Omental fat pad (tissue), 4 donors: ENCODE results near the gene LRFN5. TPM values are rescaled to one million over a fixed set of nuclear protein-coding genes. Genes with fewer than 3 reads are reported as not detected.

Experiments used
- ATAC-seq: fragments of 150-250 bp; one replicate; pipeline ENCODE4 v1.9.1; 2016; ENCODE audit warnings: mild to moderate bottlenecking, moderate library complexity; ENCODE audit not compliant: low FRiP score
- DNase-seq: peaks from one replicate; pipeline ENCODE4 v3.0.0-alpha.2; 2019; ENCODE audit warnings: low spot score
- total RNA-seq, 4 donors: library from RNA; depleted of rRNA; stranded (reverse); fragments of >200 nt; gene quantifications; one replicate each; pipeline ENCODE4 v1.1.0, GENCODE V29; 2016
- TF ChIP-seq, protein P1 (sequence below), 3 donors: fragments of 450-650 bp; IDR thresholded peaks; one replicate each; pipeline ENCODE4 v1.5.1; 2016 to 2017; ENCODE audit warnings: antibody characterized with exemption in 3 of 3, mild to moderate bottlenecking in 3 of 3, moderate library complexity in 2 of 3

The LRFN5 gene
- total RNA-seq, 4 donors from 2014 or later: 2.4 to 7.3 (median 6.0) TPM

DNA sequence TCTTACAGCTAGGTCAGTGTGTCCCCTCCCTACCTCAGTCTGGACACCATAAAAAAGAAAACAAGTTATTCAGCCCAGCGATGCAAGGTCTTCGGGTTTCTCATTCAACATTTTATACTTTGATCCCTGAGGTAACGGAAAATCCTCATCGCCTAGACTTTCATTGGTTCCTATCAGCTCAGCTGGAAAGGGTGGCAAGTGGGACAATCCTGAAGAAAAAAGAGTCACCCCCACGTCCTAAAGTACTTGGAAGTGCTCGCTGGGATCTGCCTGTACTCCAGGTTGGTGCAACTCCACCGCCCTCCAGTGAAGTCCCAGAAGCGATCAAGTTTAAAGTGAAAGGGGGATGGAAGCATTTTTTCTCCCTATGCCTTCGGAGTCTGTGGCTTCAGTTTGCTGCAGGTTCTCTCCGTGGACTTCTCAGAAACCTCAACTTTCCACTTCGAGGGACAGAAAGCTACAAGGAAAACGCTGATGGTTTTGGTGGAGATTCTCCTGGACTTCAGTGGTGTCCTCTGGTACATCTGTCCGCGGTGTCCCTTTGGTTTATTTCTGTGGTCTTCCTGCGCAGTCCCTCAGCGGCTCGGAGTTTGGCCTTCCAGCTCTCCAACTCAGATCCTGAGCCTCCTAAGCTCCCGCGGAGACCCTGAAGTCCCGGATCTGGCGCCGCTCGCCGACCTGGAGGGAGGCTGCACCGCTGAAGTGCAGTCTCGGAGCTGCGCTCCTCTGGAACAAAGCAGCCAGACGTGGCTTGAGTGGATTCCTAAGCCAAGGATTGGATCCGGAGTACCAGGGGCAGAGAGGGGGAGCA lies 1.8 kb upstream of the LRFN5 start:
- TF ChIP-seq, protein P1, sequence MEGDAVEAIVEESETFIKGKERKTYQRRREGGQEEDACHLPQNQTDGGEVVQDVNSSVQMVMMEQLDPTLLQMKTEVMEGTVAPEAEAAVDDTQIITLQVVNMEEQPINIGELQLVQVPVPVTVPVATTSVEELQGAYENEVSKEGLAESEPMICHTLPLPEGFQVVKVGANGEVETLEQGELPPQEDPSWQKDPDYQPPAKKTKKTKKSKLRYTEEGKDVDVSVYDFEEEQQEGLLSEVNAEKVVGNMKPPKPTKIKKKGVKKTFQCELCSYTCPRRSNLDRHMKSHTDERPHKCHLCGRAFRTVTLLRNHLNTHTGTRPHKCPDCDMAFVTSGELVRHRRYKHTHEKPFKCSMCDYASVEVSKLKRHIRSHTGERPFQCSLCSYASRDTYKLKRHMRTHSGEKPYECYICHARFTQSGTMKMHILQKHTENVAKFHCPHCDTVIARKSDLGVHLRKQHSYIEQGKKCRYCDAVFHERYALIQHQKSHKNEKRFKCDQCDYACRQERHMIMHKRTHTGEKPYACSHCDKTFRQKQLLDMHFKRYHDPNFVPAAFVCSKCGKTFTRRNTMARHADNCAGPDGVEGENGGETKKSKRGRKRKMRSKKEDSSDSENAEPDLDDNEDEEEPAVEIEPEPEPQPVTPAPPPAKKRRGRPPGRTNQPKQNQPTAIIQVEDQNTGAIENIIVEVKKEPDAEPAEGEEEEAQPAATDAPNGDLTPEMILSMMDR (IDR thresholded peaks at IDR 0.05): no peak
- DNase-seq: no peak
- peak; percentile 43 for ATAC-seq

DNA sequence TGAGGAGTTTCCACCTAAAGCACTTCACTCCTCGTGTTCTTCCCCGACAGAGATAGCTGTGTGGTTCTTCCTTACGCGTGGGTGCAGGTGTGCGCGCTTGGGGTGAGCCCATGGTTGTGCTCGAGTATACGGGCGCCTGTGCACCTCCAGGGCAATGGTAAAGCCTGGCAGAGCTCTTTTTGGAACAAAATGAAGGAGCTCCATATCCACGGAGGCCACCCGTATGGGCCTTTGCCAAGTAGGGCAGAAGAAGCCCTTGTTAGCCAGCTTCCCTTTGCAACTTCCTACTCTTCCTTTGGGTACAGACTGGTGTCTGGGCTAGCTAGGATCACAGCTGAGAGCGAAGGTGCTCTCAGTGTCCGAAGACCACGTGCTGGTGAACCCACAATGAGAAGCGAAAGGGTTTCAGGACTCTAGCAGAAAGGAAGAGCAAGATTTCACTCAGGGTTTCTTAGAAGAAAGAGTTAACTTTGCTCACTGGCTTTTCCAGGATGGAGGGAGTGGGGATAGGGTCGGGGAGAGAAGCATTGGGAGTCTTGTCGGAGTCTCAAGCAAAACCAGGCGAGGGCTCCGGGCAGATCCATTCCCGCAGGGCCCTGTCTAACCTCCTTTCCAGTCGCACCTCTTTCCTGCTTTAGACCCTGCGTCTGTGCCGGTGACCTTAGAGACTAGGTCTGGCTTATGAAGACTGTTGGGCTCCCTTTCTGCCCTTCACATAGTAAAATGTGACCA lies 960 bp upstream of the LRFN5 start:
- ATAC-seq (peak; percentile 30), DNase-seq (no peak)
- TF ChIP-seq, protein P1 (IDR thresholded peaks at IDR 0.05): no peak

DNA sequence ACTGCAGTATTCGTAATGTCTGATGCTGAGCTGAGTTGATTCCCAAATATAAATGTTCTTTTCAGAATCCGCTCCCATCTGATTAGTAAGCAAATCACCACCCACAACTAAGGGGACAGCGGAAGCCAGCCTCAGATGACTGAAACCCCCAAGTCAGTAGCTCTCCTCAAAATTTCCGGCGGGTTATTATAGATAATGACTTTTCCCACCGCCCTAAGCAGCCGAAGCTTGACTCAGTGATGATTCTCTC lies 469 bp upstream of the LRFN5 start:
- ATAC-seq (no peak), DNase-seq (no peak)
- TF ChIP-seq, protein P1 (IDR thresholded peaks at IDR 0.05): no peak

DNA sequence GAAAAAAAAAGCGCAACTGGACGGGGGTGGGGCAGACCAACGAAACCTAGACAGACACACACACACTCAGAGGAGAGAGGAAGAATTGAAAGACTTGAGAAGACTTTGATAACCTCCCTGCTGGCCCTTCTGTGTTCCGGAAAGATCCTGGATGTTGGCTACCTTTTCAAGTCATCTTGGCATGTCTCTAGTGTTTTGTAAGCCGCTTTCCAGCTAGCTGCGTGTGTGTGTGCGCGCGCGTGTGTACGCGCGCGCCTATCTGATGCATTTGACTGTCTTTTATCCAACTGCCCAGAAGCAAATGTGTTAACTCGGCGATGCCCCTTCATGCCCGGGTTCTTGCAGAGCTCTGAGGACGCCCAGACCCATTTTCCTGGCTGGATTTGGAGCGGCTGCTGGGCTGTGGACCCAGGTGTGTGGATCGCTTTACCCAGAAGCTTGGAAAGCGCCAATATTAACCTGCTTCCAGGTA lies 664 bp downstream of the LRFN5 start:
- no peak for DNase-seq
- TF ChIP-seq, protein P1 (IDR thresholded peaks at IDR 0.05): no peak
- peak; percentile 11 for ATAC-seq

DNA sequence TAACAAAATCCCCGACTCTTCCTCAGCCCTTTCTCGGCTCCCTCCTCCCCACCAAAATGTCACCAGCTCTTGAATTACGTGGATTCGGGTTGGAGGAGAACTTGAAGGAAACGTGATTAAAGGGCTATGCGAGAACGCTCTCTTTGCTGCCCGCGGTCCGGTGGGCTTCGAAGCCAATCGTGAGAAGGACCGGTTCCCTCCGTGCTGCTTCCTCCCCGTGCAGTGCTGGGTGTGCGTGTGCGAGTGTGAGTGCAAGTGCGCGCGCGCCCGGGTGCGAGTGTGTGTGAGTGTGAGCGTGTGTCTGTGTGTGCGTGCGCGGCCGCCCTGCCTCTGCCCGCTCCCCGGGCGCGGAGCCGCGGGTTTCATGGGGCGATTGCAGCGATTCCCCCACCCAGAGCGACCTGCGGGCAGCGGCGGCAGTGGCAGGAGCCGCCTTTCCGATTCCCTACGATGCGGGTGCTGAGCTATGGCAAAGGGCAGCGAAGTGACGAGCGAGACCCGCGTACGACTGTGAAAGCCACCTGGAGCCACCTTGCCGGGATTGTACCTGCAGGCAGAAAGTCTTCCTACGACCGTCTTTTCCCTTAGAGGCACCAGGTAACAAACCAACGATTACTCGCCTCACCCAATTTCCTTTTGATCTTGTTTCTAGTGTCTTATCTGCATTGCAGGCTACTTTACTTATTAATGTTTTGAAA lies 1.4 kb downstream of the LRFN5 start:
- ATAC-seq (no peak), DNase-seq (peak; percentile 22)
- TF ChIP-seq, protein P1 (IDR thresholded peaks at IDR 0.05): no peak

DNA sequence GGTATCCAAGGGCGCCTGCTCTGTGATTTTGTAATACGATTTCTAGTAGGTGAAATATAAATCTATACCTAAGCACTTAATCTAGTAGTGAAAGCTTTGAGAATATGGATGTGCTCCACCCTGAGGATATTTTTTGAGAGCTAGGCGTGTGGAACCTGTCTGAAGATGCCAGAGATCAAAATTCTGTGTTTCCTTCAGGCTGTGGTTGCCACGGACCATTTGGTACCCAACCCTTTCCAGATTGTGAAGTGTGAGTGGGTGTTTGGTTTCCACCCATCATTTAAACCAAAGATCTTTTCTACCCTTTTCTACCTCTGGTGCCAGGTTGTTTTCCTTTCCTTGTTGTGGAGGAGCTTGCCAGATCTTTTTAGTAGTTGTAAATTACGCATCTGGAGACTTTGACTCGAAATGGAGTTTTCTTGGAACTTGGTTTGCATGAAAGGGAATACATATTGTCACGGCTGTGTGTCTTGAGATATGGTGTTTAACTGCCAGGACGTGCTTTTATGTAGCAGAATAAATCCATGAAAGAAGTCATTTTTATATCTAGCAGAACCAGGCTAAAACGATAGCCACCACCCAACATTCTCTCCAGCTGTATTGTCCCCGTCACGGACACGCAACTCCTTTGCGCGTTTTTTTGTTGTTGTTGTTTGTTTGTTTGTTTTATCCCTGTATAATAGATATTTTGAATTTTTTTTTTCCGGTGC lies 2.2 kb downstream of the LRFN5 start:
- DNase-seq: no peak
- TF ChIP-seq, protein P1 (IDR thresholded peaks at IDR 0.05): no peak
- ATAC-seq: no peak
